GM12801 (cell line): ENCODE measurements around the gene BBS2.

ENCODE experiments used
- CTCF ChIP-seq: IDR thresholded peaks from one replicate; pipeline ENCODE4 v1.5.1; 2011; ENCODE audit warnings: control low read depth; ENCODE audit not compliant: insufficient read length; ENCODE audit errors: extremely low read depth

Gene BBS2

GRCh38 chr16:56481468-56482122 is 38.2 kb downstream of the BBS2 start:
- no peak for TF ChIP-seq CTCF

- TF ChIP-seq CTCF, result no peak
Measured at GRCh38 chr16:56480776-56481467, 38.9 kb downstream of the BBS2 start.

- TF ChIP-seq CTCF, result no peak
Measured at GRCh38 chr16:56479469-56479868, 40.4 kb downstream of the BBS2 start.

- TF ChIP-seq CTCF, result no peak
Measured at GRCh38 chr16:56478281-56479049, 41.4 kb downstream of the BBS2 start.

GRCh38 chr16:56477096-56477878 is 42.5 kb downstream of the BBS2 start:
- no peak for TF ChIP-seq CTCF

- no peak for TF ChIP-seq CTCF
Measured at GRCh38 chr16:56475201-56475600, 44.6 kb downstream of the BBS2 start.

- no peak for TF ChIP-seq CTCF
Measured at GRCh38 chr16:56470666-56471065, 49.2 kb downstream of the BBS2 start.
